PFSK-1 (cell line): ENCODE results near the gene TCEA2.

Source experiments
- FOXP2 ChIP-seq: optimal IDR thresholded peaks from 2 replicates; pipeline ENCODE3; 2011; ENCODE audit warnings: borderline replicate concordance, control low read depth, inconsistent platforms; ENCODE audit not compliant: insufficient read depth; ENCODE audit errors: extremely low read length, extremely low read depth
- POLR2AphosphoS5 ChIP-seq: IDR thresholded peaks from 2 replicates; pipeline ENCODE4 v1.6.1; 2012; ENCODE audit warnings: low read depth, mild to moderate bottlenecking, control low read depth, low read length, moderate library complexity
- SIN3A ChIP-seq: IDR thresholded peaks from 2 replicates; pipeline ENCODE4 v1.6.1; 2012; ENCODE audit warnings: mild to moderate bottlenecking, low read length, moderate library complexity, borderline replicate concordance; ENCODE audit not compliant: insufficient read depth
- TAF1 ChIP-seq: IDR thresholded peaks from 2 replicates; pipeline ENCODE4 v1.6.1; 2012; ENCODE audit warnings: low read length, control low read depth, borderline replicate concordance; ENCODE audit not compliant: insufficient read depth
- TF ChIP-seq, protein P1 (sequence below), 2 experiments: IDR thresholded peaks; 2 replicates each; pipeline versions ENCODE4 v1.6.1 to v1.8.0; 2011 to 2012; ENCODE audit warnings: low read depth in 2 of 2, low read length in 2 of 2, control low read depth in 1 of 2, inconsistent platforms in 1 of 2, mild to moderate bottlenecking in 1 of 2, moderate library complexity in 1 of 2; ENCODE audit not compliant: insufficient read depth in 1 of 2

The TCEA2 gene

DNA sequence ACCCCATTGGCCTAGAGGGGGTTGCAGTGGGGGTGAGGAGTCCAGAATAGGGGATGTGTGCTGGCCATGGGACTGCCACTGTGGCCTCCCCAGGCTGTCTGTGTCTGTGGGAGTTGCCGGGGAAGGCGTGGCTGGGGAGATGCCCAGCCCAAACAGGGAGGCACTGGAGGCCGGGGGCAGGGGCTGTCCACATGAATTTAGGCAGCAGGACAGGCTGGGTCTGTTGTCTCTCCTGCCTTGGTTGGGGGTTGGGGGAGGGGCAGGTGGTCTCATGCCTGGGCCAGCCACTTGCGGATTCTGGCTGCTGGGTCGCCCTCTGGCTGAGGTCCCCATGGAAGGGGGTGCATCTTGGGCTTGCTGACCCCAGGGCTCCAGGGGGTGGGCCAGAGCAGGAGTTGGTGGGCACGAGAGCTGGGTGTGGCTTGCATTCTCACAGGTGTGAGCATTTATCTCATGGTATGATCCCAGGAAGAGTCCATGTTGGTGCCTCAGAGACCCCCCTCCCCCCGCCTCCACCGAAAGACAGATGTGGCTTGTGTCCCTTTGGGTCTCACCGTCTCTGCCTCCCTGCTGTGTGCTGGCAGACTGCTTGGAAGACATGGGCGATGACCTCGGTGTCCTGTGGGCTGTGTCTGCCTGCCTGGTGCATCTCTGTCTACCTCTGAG is 17.5 kb upstream of the TCEA2 start:
- no peak for TF ChIP-seq FOXP2
- TF ChIP-seq POLR2AphosphoS5: no peak
- no peak for TF ChIP-seq SIN3A
- TF ChIP-seq, protein P1, sequence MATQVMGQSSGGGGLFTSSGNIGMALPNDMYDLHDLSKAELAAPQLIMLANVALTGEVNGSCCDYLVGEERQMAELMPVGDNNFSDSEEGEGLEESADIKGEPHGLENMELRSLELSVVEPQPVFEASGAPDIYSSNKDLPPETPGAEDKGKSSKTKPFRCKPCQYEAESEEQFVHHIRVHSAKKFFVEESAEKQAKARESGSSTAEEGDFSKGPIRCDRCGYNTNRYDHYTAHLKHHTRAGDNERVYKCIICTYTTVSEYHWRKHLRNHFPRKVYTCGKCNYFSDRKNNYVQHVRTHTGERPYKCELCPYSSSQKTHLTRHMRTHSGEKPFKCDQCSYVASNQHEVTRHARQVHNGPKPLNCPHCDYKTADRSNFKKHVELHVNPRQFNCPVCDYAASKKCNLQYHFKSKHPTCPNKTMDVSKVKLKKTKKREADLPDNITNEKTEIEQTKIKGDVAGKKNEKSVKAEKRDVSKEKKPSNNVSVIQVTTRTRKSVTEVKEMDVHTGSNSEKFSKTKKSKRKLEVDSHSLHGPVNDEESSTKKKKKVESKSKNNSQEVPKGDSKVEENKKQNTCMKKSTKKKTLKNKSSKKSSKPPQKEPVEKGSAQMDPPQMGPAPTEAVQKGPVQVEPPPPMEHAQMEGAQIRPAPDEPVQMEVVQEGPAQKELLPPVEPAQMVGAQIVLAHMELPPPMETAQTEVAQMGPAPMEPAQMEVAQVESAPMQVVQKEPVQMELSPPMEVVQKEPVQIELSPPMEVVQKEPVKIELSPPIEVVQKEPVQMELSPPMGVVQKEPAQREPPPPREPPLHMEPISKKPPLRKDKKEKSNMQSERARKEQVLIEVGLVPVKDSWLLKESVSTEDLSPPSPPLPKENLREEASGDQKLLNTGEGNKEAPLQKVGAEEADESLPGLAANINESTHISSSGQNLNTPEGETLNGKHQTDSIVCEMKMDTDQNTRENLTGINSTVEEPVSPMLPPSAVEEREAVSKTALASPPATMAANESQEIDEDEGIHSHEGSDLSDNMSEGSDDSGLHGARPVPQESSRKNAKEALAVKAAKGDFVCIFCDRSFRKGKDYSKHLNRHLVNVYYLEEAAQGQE (IDR thresholded peaks at IDR 0.05; ENCODE audit: insufficient read depth in 1 of 2, low read depth in 2 of 2, low read length in 2 of 2): no peak
- TF ChIP-seq TAF1: no peak

DNA sequence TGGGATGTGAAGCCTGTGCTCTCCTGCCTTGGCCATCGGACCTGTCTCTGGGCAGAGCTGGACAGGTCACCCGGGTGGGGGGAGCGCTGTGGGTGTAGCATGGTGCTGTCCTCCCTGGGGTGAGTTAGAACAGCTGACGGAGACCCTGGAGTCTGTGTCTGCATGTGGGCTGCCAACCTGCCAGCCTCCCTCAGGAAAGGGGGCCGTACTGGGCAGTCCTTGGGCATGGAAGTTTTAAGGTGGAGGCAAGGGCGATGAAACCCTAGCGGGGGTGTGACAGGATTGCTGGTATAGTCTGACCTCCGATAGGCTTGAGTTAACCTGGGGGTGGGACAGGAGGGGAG is 16.0 kb upstream of the TCEA2 start:
- TF ChIP-seq POLR2AphosphoS5 (no peak), SIN3A (no peak)

DNA sequence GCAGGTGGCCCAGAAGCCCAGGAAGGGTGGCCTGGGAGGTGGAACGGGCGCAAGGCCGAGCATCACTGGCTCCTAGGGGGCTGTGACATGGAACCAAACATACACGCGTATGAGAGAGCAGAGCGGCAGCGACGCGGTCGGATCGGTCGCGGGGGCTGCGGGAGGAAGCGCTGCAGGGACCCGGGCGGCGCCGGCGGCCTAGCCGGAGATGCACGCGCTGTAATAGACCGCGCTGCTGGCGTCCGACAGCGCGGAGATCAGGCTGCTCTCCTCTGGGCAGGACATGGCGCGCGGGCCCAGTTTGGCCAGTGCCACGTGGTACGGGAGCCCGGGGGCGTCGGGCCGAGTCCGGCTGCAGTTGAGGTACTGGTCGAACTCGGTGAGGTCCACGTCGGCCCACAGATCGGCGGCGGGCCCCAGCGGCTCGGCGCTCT is 15.0 kb upstream of the TCEA2 start:
- no peak for TF ChIP-seq POLR2AphosphoS5
- TF ChIP-seq TAF1: no peak
- no peak for TF ChIP-seq FOXP2
- TF ChIP-seq SIN3A: no peak
- TF ChIP-seq, protein P1 (IDR thresholded peaks at IDR 0.05; ENCODE audit: insufficient read depth in 1 of 2, low read depth in 2 of 2, low read length in 2 of 2): no peak

DNA sequence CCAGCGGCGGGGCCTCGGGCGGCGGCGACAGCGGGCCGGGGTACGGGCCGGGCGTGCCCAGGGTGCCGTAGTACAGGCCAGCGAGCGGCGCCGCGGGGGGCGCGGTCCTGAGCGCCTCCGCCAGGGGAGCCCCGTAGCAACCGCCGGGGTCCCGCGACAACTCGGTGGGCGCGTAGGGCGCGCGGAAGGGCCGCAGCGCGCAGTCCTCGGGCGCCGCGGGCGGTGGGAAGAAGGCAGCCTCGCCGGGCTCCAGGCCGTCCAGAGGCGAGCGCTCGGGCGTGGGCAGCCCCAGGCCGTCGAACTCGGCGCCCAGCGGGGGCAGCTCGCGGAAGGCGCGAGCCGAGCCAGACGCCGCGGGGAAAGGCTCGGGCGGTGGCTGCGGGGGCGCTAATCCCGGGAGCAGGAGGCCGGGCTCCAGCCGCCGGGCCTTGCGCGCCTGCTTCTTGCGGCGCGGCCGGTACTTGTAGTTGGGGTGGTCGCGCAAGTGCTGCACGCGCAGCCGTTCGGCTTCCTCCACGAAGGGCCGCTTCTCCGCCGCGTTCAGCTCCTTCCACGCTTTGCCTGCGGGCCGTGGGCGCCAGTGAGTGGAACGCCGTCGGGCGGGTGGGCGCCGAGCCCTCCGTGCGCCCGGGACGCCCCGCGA is 14.5 kb upstream of the TCEA2 start:
- TF ChIP-seq TAF1 (no peak), FOXP2 (no peak), SIN3A (no peak), POLR2AphosphoS5 (no peak)
- TF ChIP-seq, protein P1 (IDR thresholded peaks at IDR 0.05; ENCODE audit: insufficient read depth in 1 of 2, low read depth in 2 of 2, low read length in 2 of 2): no peak

DNA sequence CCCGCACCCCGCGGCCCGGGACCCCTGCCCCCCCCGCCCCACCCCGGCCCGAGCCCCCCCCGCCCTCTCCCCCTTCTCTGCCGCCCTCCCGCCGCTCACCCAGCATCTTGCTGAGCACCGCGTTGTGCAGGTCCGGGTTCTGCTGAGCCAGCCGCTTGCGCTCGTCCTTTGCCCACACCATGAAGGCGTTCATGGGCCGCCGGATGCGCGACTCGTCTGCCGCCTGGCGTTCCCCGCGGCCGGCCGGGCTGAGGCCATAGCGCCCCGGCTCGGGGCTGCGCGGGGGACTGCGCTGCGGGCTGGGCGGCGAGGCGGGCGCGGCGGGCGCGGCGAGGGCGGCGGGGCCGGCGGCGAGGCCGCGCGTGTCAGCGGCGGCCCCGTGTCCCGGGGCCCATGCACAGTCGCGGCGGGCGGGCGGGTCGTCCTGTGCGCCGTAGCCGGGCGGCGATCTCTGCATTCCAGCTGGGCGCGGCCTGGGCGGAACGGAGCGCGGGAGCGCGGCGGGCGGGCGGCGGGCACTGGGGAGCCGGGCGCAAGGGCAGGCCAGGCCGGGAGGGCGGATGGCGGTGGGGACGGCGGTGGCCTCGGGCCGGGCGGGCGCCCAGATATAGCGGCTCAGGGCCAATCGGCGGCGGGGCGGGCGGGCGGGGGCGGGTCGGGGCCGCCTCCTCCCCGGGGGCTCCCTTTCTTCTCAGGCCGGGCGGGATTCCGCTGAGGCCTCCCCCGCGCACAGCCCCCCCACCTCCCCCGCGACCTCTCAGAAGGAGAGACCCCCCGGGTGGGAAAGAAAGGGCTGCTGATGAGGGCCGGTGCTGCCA is 13.7 kb upstream of the TCEA2 start, which contains the start of gene SOX18:
Gene SOX18, minus strand, starts transcription at position 580 of the 818 bp plus-strand sequence. Its CDS starts 123 bp downstream, at position 457.
- peak; percentile 18; the same call in 1 of the 2 replicates for TF ChIP-seq POLR2AphosphoS5
- no peak for TF ChIP-seq FOXP2

DNA sequence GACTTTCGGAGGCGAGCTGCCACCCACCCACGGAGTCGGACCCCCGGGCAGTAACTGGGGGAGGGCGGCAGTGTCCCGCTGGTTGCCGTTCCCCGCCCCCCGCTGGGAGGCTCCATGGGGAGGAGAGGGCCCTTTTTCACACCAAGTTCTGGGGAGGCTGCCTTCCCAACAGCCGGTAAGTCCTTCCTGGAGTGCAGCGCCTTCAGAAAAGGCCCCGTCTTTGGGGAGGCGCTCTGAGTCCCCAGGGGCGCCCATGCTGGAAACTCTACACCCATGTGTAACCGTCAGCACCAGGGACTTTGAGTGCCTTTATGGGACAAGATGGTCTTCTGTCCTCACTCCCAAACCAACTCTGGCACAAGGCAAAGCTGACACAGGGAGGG is 13.1 kb upstream of the TCEA2 start:
- TF ChIP-seq, protein P1 (IDR thresholded peaks at IDR 0.05; ENCODE audit: insufficient read depth in 1 of 2, low read depth in 2 of 2, low read length in 2 of 2): no peak
- TF ChIP-seq SIN3A: no peak
- no peak for TF ChIP-seq TAF1
- no peak for TF ChIP-seq POLR2AphosphoS5
- TF ChIP-seq FOXP2: no peak
